Coronary artery (tissue), 2 donors: ENCODE measurements around the gene DEUP1.

Experiments
- DNase-seq: peaks from one replicate; pipeline ENCODE4 v3.0.0-alpha.2; 2017; ENCODE audit warnings: low spot score
- H3K27ac ChIP-seq, 2 donors: fragments of 200-600 bp; sonication (generic); one replicate each; pipeline ENCODE4 v1.5.1; 2016 to 2019
- H3K4me3 ChIP-seq: fragments of 200-600 bp; sonication (generic); 2 replicates; pipeline ENCODE4 v1.5.1; 2016; ENCODE audit warnings: mild to moderate bottlenecking, moderate library complexity
- TF ChIP-seq, protein P1 (sequence below): fragments of 200-600 bp; sonication (generic); IDR thresholded peaks from one replicate; pipeline ENCODE4 v1.5.1; 2019; ENCODE audit warnings: antibody characterized with exemption

DEUP1 gene

DNA sequence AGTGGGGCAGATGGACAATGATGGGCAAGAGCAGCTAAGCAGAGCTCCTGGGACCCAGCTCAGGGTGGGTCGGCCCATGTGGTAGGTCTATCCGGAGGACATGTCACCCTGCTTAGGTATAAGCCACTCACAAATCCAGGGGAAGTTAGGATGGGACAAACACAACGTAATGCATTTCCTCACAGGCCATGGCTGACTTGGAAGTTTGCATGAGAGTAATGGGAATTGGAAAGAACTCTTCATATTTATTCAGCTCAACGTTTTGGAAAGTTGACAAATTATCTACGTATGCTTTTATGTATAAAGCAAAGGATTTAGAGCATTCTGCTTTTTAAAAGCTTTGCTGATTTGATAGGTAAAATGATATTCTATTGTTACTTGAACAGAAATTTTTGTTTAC, 137.7 kb downstream of the DEUP1 start:
- DNase-seq, result no peak
- H3K27ac ChIP-seq, result no peak overlapping the region
- TF ChIP-seq, protein P1, sequence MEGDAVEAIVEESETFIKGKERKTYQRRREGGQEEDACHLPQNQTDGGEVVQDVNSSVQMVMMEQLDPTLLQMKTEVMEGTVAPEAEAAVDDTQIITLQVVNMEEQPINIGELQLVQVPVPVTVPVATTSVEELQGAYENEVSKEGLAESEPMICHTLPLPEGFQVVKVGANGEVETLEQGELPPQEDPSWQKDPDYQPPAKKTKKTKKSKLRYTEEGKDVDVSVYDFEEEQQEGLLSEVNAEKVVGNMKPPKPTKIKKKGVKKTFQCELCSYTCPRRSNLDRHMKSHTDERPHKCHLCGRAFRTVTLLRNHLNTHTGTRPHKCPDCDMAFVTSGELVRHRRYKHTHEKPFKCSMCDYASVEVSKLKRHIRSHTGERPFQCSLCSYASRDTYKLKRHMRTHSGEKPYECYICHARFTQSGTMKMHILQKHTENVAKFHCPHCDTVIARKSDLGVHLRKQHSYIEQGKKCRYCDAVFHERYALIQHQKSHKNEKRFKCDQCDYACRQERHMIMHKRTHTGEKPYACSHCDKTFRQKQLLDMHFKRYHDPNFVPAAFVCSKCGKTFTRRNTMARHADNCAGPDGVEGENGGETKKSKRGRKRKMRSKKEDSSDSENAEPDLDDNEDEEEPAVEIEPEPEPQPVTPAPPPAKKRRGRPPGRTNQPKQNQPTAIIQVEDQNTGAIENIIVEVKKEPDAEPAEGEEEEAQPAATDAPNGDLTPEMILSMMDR, result no peak
- H3K4me3 ChIP-seq, result no peak overlapping the region

DNA sequence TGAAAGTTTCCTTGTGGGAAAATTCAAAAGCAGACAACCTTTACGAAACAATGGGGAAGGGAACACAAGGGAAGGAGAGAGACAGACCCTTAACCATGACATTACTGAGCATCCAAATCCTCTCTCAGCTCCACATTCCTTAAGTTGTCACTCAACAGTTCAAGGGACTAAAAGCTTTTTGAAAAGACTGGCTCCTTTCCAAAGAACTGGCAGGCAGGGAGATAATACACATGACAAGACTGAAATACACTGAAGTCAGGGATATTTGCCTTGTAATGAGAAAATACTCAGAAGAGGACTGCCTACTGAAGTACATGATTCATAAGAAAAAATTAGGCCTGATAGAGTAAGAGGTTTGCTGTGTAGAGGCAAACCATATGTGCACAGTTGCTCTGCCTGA, 143.6 kb downstream of the DEUP1 start:
- TF ChIP-seq, protein P1, result no peak
- Histone ChIP-seq H3K4me3 (no peak overlapping the region), H3K27ac (no peak overlapping the region)
- DNase-seq, result no peak

DNA sequence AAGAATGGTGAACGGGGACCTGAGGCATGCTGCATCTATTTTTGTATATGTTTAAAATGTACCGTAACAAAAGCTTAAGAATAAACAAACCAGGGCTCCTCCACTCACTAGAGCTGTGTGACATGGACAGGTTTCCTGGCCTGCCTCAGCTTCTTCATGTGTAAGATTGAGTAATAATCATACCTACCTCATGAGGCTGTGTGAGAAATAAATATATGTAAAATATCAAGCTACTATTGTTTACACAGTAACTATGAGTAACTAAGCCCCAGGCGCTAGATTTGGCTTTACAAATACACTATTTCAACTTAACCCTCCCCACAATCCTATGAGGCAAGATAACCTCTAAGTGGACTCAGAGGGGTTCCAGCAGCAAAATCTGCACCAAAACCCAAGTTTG, 146.3 kb downstream of the DEUP1 start:
- Histone ChIP-seq H3K4me3 (no peak overlapping the region), H3K27ac (no peak overlapping the region)
- DNase-seq, result no peak
- TF ChIP-seq, protein P1, result no peak

DNA sequence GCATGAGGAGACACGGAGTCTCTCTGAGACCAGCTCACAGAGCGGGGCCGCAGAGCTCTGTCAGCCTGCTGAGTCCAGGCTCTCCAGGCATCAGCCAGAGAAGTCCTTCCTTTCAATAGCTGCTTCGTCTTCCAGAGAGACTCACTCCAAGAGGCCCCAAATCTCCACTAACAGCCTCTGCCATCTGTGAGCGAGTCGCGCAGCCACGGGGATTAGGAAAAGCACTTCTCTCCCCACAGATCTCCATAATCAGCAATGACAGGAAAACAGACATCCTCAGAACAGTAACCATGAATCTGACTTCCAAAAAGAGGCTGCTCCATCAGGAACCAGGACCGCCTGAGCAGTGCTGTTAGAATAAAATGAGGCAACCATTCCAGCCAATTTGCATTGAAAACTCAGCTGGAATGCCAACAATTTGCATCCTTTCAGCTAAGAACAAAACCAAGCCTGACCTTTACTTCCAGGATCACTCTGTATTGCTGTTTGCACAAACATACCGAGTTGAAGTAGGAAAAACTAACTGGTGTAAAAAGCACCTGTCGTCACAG, 147.2 kb downstream of the DEUP1 start:
- no peak overlapping the region for H3K4me3 ChIP-seq
- no peak overlapping the region for H3K27ac ChIP-seq
- TF ChIP-seq, protein P1, result no peak
- DNase-seq, result no peak

DNA sequence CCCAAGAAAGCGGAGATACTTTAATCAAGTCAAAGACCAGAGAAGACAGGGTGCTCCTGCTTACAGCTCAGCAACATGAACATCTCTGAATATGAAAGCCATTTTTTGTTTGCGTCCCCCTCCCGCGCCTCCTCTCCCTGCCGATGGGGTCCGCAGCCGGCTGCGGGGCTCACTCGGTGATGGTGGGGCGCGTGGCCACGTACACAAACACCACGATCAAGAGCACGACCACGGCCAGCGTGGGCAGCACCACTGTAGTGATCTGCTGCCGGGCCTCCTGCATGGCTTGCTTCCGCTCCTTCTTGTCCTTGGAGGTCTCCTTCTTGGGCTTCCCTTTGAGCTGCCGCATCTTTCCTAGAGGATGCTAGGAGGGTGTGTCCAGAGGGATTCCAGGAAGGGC, 148.3 kb downstream of the DEUP1 start:
- DNase-seq, result no peak
- TF ChIP-seq, protein P1, result no peak
- Histone ChIP-seq H3K4me3 (no peak overlapping the region), H3K27ac (no peak overlapping the region)

DNA sequence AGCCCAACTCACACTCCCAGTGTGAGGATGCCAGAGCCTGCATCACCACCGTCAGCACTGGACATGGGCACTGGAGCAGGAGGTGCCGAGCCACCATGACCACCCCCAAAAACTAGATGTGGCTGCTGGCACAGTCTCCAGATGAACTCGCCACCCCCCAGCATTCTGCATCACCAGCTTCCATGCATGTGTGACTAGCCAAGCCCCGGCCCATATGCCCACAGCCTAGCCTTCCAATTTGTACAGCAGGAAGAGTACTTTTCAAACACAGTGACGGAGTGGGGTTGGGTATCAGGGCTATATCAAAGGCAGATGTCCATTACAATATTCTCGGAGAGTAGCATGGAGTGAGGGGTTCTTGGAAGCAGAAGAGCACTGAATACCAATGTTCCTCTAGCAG, 149.7 kb downstream of the DEUP1 start:
- Histone ChIP-seq H3K27ac (no peak overlapping the region), H3K4me3 (no peak overlapping the region)
- TF ChIP-seq, protein P1, result no peak
- DNase-seq, result no peak

DNA sequence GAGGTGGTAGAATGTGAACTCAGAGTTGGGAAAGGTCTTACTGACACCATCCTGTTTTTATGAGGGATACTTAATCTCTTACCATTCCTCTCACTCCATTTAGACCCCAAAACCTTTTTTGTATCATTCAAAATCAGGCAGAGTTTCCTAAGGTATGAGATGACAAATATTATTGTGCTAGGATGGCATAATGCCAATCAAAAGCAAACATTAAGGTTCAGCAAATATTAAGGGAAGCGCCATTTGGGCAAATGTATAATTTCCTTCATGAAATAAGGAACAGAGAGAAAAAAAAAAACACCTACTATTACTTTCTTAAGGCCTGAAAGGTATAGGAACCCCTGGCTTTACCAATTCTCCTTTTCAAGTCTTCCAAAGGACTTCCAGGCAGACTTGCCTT, 150.2 kb downstream of the DEUP1 start:
- Histone ChIP-seq H3K27ac (no peak overlapping the region), H3K4me3 (no peak overlapping the region)
- DNase-seq, result no peak
- TF ChIP-seq, protein P1, result no peak
